A673 (cell line): ENCODE measurements around the gene GRAMD1B.

Experiments
- CTCF ChIP-seq: fragments of 300-800, 200-600 bp; sonication (generic); conservative IDR thresholded peaks from 2 replicates; pipeline ENCODE4 v1.5.1; 2017; ENCODE audit warnings: low read depth, mild to moderate bottlenecking, antibody characterized with exemption, low read length, moderate library complexity, mixed read lengths
- EZH2 ChIP-seq: fragments of 200-600 bp; sonication (generic); IDR thresholded peaks from 2 replicates; pipeline ENCODE4 v1.6.1; 2017; ENCODE audit warnings: borderline replicate concordance, low read depth, mild to moderate bottlenecking, mixed read lengths, antibody characterized with exemption, low read length; ENCODE audit not compliant: poor library complexity, severe bottlenecking

DNA sequence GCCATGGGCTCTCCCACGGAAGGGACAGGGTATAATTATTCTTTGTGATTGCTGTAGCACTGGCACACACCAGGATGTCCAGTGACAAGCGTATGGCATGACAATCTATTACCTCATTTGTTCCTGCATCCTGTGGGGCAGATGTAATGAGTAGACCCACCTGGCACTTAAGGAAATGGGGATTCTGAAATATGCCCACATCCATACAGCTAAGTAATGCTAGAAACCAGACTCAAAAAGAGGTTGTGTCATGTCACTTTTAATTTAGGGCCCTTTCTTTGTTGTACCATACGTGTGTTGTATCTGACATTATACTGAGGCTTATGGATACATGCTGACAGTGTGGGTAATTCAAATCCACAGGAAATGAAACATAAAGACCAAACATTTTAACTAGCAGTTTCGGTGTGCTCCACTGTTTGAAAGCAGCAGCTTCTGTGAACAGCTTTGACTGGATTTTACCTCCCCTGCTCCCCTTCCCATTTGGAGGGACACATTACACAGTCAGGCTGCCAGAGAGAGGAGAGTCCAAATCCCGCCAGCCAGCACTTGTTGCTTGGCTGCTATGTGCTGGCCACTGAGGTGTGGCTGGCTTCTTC, 21.2 kb downstream of the GRAMD1B start:
- TF ChIP-seq CTCF (no peak), EZH2 (no peak)
